DND-41 (cell line): ENCODE results near the gene SLC39A5.

ENCODE experiments used
- ATAC-seq: fragments of 200-7000 bp; cut with Tn5 transposase; 3 replicates; pipeline ENCODE4 v1.9.1; 2021; ENCODE audit warnings: low read depth; ENCODE audit not compliant: insufficient read depth
- DNase-seq: peaks from one replicate; pipeline ENCODE4 v3.0.0-alpha.2; 2020
- H2AFZ ChIP-seq: 2 replicates; pipeline ENCODE4 v1.6.0; 2012; ENCODE audit warnings: low read depth, low read length
- H3K27ac ChIP-seq: 2 replicates; pipeline ENCODE4 v1.5.1; 2012; ENCODE audit warnings: low read length, inconsistent platforms
- H3K27me3 ChIP-seq: fragments of 200-600 bp; sonication (generic); 2 replicates; pipeline ENCODE4 v1.6.0; 2012; ENCODE audit warnings: low read length, mild to moderate bottlenecking, inconsistent platforms; ENCODE audit not compliant: insufficient read depth, poor library complexity
- H3K36me3 ChIP-seq: 2 replicates; pipeline ENCODE4 v1.5.1; 2012; ENCODE audit warnings: low read length, inconsistent platforms; ENCODE audit not compliant: insufficient read depth
- H3K4me1 ChIP-seq: 2 replicates; pipeline ENCODE4 v1.5.1; 2012; ENCODE audit warnings: mild to moderate bottlenecking, low read length; ENCODE audit not compliant: insufficient read depth
- H3K4me2 ChIP-seq: 2 replicates; pipeline ENCODE4 v1.6.0; 2012; ENCODE audit warnings: mild to moderate bottlenecking, moderate library complexity, low read length, inconsistent platforms; ENCODE audit not compliant: insufficient read depth
- H3K4me3 ChIP-seq, 2 experiments: fragments of 200-600 bp in 1 of 2; shearing (Covaris generic) in 1 of 2; 2 replicates each; pipeline ENCODE4 v1.5.1; 2012 to 2016; ENCODE audit warnings: inconsistent platforms in 2 of 2, low read length in 2 of 2, mild to moderate bottlenecking in 2 of 2, low read depth in 1 of 2, moderate library complexity in 1 of 2
- H3K79me2 ChIP-seq: 2 replicates; pipeline ENCODE4 v1.6.0; 2012; ENCODE audit warnings: low read length, inconsistent platforms; ENCODE audit not compliant: insufficient read depth
- H3K9ac ChIP-seq: 2 replicates; pipeline ENCODE4 v1.6.0; 2012; ENCODE audit warnings: low read depth, mild to moderate bottlenecking, inconsistent platforms, low read length, moderate library complexity
- H3K9me3 ChIP-seq: 2 replicates; pipeline ENCODE4 v1.5.1; 2012; ENCODE audit warnings: low read length, moderate library complexity, mild to moderate bottlenecking, inconsistent platforms; ENCODE audit not compliant: insufficient read depth, severe bottlenecking
- H4K20me1 ChIP-seq: 2 replicates; pipeline ENCODE4 v1.6.0; 2012; ENCODE audit warnings: low read length; ENCODE audit not compliant: insufficient read depth
- CTCF ChIP-seq: IDR thresholded peaks from 2 replicates; pipeline ENCODE4 v1.5.1; 2012; ENCODE audit warnings: borderline replicate concordance, low read length, moderate library complexity, mild to moderate bottlenecking; ENCODE audit not compliant: poor library complexity, severe bottlenecking; ENCODE audit errors: extremely low read depth
- EZH2 ChIP-seq: IDR thresholded peaks from 3 replicates; pipeline ENCODE4 v1.6.1; 2012; ENCODE audit warnings: borderline replicate concordance, low read depth, mild to moderate bottlenecking, moderate library complexity, low read length, inconsistent platforms; ENCODE audit not compliant: severe bottlenecking

The SLC39A5 gene

GRCh38 chr12:56208006-56208405 is 21.8 kb upstream of the SLC39A5 start:
- no peaks in the 10 kb centered on the region for H3K27me3 ChIP-seq
- no peaks in the 10 kb centered on the region for H3K4me1 ChIP-seq
- TF ChIP-seq CTCF (no peak), EZH2 (no peak)
- no peaks in the 10 kb centered on the region for H3K79me2 ChIP-seq
- no peaks in the 10 kb centered on the region for H3K9me3 ChIP-seq
- ATAC-seq (no peak), DNase-seq (no peak)
- H4K20me1 ChIP-seq, result no peaks in the 10 kb centered on the region
- H3K9ac ChIP-seq, result no peak overlapping the region
- H3K36me3 ChIP-seq, result peaks cover 58% of the 10 kb centered on the region
- H2AFZ ChIP-seq, result no peak overlapping the region
- H3K27ac ChIP-seq, result no peak overlapping the region
- no peak overlapping the region for H3K4me2 ChIP-seq
- no peak overlapping the region for H3K4me3 ChIP-seq

GRCh38 chr12:56212361-56212760 is 17.5 kb upstream of the SLC39A5 start:
- Histone ChIP-seq H3K79me2 (peaks cover 3% of the 10 kb centered on the region), H3K27ac (no peak overlapping the region), H3K4me2 (no peak overlapping the region), H3K36me3 (peaks cover 73% of the 10 kb centered on the region), H4K20me1 (no peaks in the 10 kb centered on the region), H2AFZ (no peak overlapping the region), H3K27me3 (no peaks in the 10 kb centered on the region), H3K4me1 (no peaks in the 10 kb centered on the region), H3K9ac (no peak overlapping the region), H3K9me3 (no peaks in the 10 kb centered on the region), H3K4me3 (no peak overlapping the region)
- DNase-seq (no peak), ATAC-seq (no peak)
- no peak for TF ChIP-seq EZH2
- no peak for TF ChIP-seq CTCF

GRCh38 chr12:56213878-56214277 is 16.0 kb upstream of the SLC39A5 start:
- peaks cover 10% of the 10 kb centered on the region for H3K79me2 ChIP-seq
- no peak for ATAC-seq
- no peak for DNase-seq

More at GRCh38 chr12:56213878-56214277, 16.0 kb upstream of the SLC39A5 start:
- peaks cover 67% of the 10 kb centered on the region for H3K36me3 ChIP-seq
- H3K9ac ChIP-seq, result no peak overlapping the region
- H3K4me1 ChIP-seq, result no peaks in the 10 kb centered on the region
- no peak overlapping the region for H2AFZ ChIP-seq
- no peaks in the 10 kb centered on the region for H3K27me3 ChIP-seq
- no peaks in the 10 kb centered on the region for H3K9me3 ChIP-seq
- TF ChIP-seq CTCF, result no peak
- no peak for TF ChIP-seq EZH2
- H3K4me2 ChIP-seq, result no peak overlapping the region
- H4K20me1 ChIP-seq, result peaks cover 3% of the 10 kb centered on the region; the same call in 1 of the 2 replicates
- no peak overlapping the region for H3K27ac ChIP-seq
- H3K4me3 ChIP-seq, result no peak overlapping the region
